Panc1 (cell line): ENCODE results near the gene ALKBH6.

Source experiments
- CTCF ChIP-seq: fragments of 450-650 bp; IDR thresholded peaks from 2 replicates; pipeline ENCODE4 v1.5.1; 2017; ENCODE audit warnings: mild to moderate bottlenecking
- POLR2AphosphoS5 ChIP-seq: IDR thresholded peaks from 2 replicates; pipeline ENCODE4 v1.6.1; 2012; ENCODE audit warnings: mild to moderate bottlenecking, low read depth, low read length, moderate library complexity
- REST ChIP-seq, 2 experiments: IDR thresholded peaks; 2 replicates each; pipeline ENCODE4 v1.6.1; 2011 to 2012; ENCODE audit warnings: low read depth in 2 of 2, control low read depth in 1 of 2, low read length in 1 of 2, mild to moderate bottlenecking in 1 of 2, moderate library complexity in 1 of 2; ENCODE audit not compliant: insufficient read depth in 1 of 2
- SIN3A ChIP-seq: IDR thresholded peaks from 2 replicates; pipeline ENCODE4 v1.6.1; 2012; ENCODE audit warnings: low read depth, mild to moderate bottlenecking, low read length, moderate library complexity, borderline replicate concordance; ENCODE audit not compliant: insufficient read depth
- TCF7L2 ChIP-seq: IDR thresholded peaks from 2 replicates; pipeline ENCODE4 v1.6.1; 2011; ENCODE audit warnings: mild to moderate bottlenecking, low read depth, low read length, inconsistent platforms

GRCh38 chr19:35986664-35987570, 27.1 kb downstream of the ALKBH6 start:
- TF ChIP-seq CTCF (no peak), POLR2AphosphoS5 (no peak), TCF7L2 (no peak), SIN3A (no peak), REST (IDR thresholded peaks at IDR 0.05; ENCODE audit: insufficient read depth in 1 of 2, low read depth in 2 of 2, low read length in 1 of 2) (no peak)
